ELF-1 (cell line): Measurements from ENCODE around the gene RAB6A.
A peak's percentile ranks its signal among the peaks of the same experiment; 100 is the strongest.
"Not testable (repeated sequence)": the region's sequence is repeated elsewhere in the genome, so short reads cannot be mapped to it uniquely, and the experiment has no call there.

Experiments used
- DNase-seq: peaks from one replicate; pipeline ENCODE4 v3.0.0-alpha.2; 2016; ENCODE audit warnings: low read depth, low spot score

Gene RAB6A

GRCh38 chr11:73760679-73761402 is at the start of gene RAB6A:
RAB6A (minus strand) TSS chr11:73761074; CDS start chr11:73760635, 439 bp downstream.
- DNase-seq = peak; percentile 99

GRCh38 chr11:73810637-73811036 is 49.8 kb upstream of the RAB6A start:
- DNase-seq = no peak

- no peak for DNase-seq
These were observed 47.2 kb upstream of the RAB6A start for GRCh38 chr11:73808052-73808451.

- DNase-seq = no peak
These were observed 43.8 kb upstream of the RAB6A start for GRCh38 chr11:73804712-73805111.

- DNase-seq = no peak
These were observed 40.3 kb upstream of the RAB6A start for GRCh38 chr11:73801136-73801535.

- DNase-seq = no peak
These were observed 39.5 kb upstream of the RAB6A start for GRCh38 chr11:73800276-73800806.

- no peak for DNase-seq
These were observed 36.6 kb upstream of the RAB6A start for GRCh38 chr11:73797457-73797856.

- peak; percentile 20 for DNase-seq
These were observed 35.2 kb upstream of the RAB6A start for GRCh38 chr11:73795925-73796632.

GRCh38 chr11:73792584-73792983 is 31.7 kb upstream of the RAB6A start:
- no peak for DNase-seq

- no peak for DNase-seq
These were observed 28.4 kb upstream of the RAB6A start for GRCh38 chr11:73789279-73789670.

GRCh38 chr11:73787643-73788558 is 27.0 kb upstream of the RAB6A start, which contains the start of gene MRPL48:
MRPL48 (plus strand) TSS chr11:73787874; CDS start chr11:73787972, 98 bp downstream.
- peak; percentile 95 for DNase-seq

GRCh38 chr11:73787051-73787642 is 26.3 kb upstream of the RAB6A start:
- no peak for DNase-seq

- DNase-seq = not testable (repeated sequence)
These were observed 24.6 kb upstream of the RAB6A start for GRCh38 chr11:73785467-73785866.

- DNase-seq = no peak
These were observed 23.9 kb upstream of the RAB6A start for GRCh38 chr11:73784734-73785133.

- DNase-seq = peak; percentile 58
These were observed 23.3 kb upstream of the RAB6A start for GRCh38 chr11:73784080-73784634.

- no peak for DNase-seq
These were observed 22.7 kb upstream of the RAB6A start for GRCh38 chr11:73783483-73784020.

- DNase-seq = no peak
These were observed 20.4 kb upstream of the RAB6A start for GRCh38 chr11:73781303-73781702.

- DNase-seq = peak; percentile 100
These were observed 18.4 kb upstream of the RAB6A start for GRCh38 chr11:73779084-73779902.

- not testable (repeated sequence) for DNase-seq
These were observed 9.9 kb upstream of the RAB6A start for GRCh38 chr11:73770811-73771210.

GRCh38 chr11:73766763-73767162 is 5.9 kb upstream of the RAB6A start:
- no peak for DNase-seq
